ENCODE data around the gene IL12RB2.

IL12RB2 gene

GRCh38 chr1:67307251-67308060, at the start of gene IL12RB2:
IL12RB2 (plus strand) TSS chr1:67307873; CDS start chr1:67320369, 12,496 bp downstream.
- peak; percentile 26 for DNase-seq (ENCODE audit: low spot score)

- peak; percentile 52 for DNase-seq (ENCODE audit: low spot score)
Measured at GRCh38 chr1:67261680-67262079, 46.0 kb upstream of the IL12RB2 start.

GRCh38 chr1:67262735-67263134, 44.9 kb upstream of the IL12RB2 start:
- no peak for DNase-seq (ENCODE audit: low spot score)

GRCh38 chr1:67264152-67264551, 43.5 kb upstream of the IL12RB2 start:
- no peak for DNase-seq (ENCODE audit: low spot score)

GRCh38 chr1:67264899-67265298, 42.8 kb upstream of the IL12RB2 start:
- no peak for DNase-seq (ENCODE audit: low spot score)

- DNase-seq (ENCODE audit: low spot score), result no peak
Measured at GRCh38 chr1:67269061-67269460, 38.6 kb upstream of the IL12RB2 start.

GRCh38 chr1:67270541-67270940, 37.1 kb upstream of the IL12RB2 start:
- DNase-seq (ENCODE audit: low spot score), result no peak

- DNase-seq (ENCODE audit: low spot score), result no peak
Measured at GRCh38 chr1:67273591-67273990, 34.1 kb upstream of the IL12RB2 start.

GRCh38 chr1:67274623-67275325, 32.9 kb upstream of the IL12RB2 start:
- peak; percentile 9 for DNase-seq (ENCODE audit: low spot score)

- no peak for DNase-seq (ENCODE audit: low spot score)
Measured at GRCh38 chr1:67280696-67281095, 27.0 kb upstream of the IL12RB2 start.

- DNase-seq (ENCODE audit: low spot score), result no peak
Measured at GRCh38 chr1:67281244-67281643, 26.4 kb upstream of the IL12RB2 start.

GRCh38 chr1:67285780-67286488, 21.7 kb upstream of the IL12RB2 start:
- no peak for DNase-seq (ENCODE audit: low spot score)

- no peak for DNase-seq (ENCODE audit: low spot score)
Measured at GRCh38 chr1:67290236-67290635, 17.4 kb upstream of the IL12RB2 start.

- no peak for DNase-seq (ENCODE audit: low spot score)
Measured at GRCh38 chr1:67294836-67295617, 12.6 kb upstream of the IL12RB2 start.

- no peak for DNase-seq (ENCODE audit: low spot score)
Measured at GRCh38 chr1:67298762-67299161, 8.9 kb upstream of the IL12RB2 start.

GRCh38 chr1:67299296-67299695, 8.4 kb upstream of the IL12RB2 start:
- no peak for DNase-seq (ENCODE audit: low spot score)

- DNase-seq (ENCODE audit: low spot score), result no peak
Measured at GRCh38 chr1:67300561-67300960, 7.1 kb upstream of the IL12RB2 start.

- DNase-seq (ENCODE audit: low spot score), result no peak
Measured at GRCh38 chr1:67304023-67304422, 3.6 kb upstream of the IL12RB2 start.

- DNase-seq (ENCODE audit: low spot score), result no peak
Measured at GRCh38 chr1:67306547-67306946, 1.1 kb upstream of the IL12RB2 start.

- no peak for DNase-seq (ENCODE audit: low spot score)
Measured at GRCh38 chr1:67308136-67308535, 463 bp downstream of the IL12RB2 start.

- no peak for DNase-seq (ENCODE audit: low spot score)
Measured at GRCh38 chr1:67312615-67313014, 4.9 kb downstream of the IL12RB2 start.
